Activated naive CD4-positive, alpha-beta T cell (primary cell): ENCODE results near the gene CREBBP.

Experiments used
- DNase-seq, 4 experiments: peaks; one replicate each; lab custom pipeline; 2025; lab: John Stamatoyannopoulos, UW

The CREBBP gene

DNA sequence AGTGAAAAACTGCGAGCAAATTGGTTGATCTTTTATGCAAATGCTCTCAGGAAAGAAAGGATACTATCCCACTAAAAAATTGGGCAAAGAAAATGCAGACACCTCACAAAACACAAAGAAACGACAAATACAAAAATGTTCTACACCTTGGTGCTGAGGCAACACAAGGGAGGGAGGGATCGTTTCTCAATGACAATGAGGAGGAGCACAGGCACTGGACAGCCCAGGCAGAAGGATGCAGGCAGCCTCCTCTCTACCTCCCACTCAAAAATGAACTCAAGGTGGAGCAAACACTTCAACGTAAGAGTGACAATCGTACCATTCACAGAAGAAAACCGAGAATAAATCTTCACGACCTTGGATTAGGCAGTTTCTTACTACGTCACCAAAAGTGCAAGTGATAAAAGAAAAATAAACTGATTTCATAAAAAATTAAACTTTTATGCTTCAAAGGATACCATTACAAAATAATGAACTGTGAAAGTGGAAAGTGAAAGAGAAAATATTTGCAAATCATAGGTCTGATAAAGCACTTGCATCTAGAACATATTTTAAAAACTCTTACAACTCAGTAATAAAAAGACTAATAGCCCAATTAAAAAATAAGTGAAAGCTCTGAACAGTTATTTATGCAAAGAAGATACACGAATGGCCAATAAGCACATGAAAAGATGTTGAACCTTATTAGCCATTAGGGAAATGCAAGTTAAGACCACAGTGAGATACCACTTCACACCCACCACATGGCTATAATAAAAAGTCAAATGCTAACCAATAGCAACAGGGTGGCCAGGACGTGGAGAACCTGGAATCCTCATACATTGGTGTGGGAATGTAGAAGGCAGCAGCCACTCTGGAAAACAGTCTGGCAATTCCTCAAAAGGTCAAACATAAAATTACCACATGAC is 82.4 kb downstream of the CREBBP start:
- no peak for DNase-seq

GRCh38 chr16:3797473-3797872 is 83.0 kb downstream of the CREBBP start:
- no peak for DNase-seq

DNA sequence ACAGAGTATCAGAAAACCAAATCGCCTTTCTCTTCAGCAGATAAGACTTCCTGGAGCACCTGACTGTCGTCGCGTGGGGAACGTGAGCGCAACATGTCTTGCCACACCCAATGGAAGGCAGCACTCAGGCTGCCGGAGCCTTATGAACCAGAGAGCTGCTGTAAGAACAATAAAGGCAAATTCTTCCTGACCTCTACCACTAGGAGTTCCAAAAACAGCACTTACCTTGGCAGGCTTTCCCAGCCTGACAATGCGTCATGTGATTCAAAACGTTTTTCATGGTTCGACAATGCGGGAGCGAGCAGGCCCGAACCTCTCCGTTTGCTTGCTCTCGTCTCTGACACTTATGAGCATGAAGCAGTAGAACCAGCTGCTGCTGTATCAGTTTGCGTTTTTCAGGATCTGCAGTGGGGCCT is 87.3 kb downstream of the CREBBP start:
- no peak for DNase-seq

DNA sequence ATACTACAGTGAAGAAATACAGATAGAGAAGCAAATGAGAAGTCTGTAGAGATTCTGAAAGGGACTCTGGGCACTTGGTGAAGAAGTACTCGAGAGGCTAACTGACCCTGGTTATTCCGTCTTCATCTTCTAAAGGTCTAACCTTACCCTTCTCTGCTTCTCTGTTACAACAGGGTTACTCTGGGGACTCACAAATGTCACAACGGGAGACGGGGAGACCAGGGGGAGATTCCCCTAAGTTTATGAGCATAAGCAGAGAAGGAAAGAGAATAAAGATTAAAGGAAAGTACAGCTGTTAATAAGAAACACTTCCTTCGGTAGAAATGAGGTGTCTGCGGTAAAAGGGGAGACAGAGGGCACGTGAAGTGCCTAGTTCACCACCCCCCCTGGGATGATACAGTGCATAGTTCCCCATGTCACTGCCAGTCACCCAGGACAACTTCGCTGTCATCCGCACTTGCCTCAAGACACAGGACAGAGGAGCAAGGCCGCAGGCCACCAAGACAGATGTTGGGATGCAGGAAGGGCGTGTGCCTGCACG is 88.0 kb downstream of the CREBBP start:
- DNase-seq: no peak

- DNase-seq: no peak
These were observed 88.8 kb downstream of the CREBBP start for GRCh38 chr16:3791701-3792100.

DNA sequence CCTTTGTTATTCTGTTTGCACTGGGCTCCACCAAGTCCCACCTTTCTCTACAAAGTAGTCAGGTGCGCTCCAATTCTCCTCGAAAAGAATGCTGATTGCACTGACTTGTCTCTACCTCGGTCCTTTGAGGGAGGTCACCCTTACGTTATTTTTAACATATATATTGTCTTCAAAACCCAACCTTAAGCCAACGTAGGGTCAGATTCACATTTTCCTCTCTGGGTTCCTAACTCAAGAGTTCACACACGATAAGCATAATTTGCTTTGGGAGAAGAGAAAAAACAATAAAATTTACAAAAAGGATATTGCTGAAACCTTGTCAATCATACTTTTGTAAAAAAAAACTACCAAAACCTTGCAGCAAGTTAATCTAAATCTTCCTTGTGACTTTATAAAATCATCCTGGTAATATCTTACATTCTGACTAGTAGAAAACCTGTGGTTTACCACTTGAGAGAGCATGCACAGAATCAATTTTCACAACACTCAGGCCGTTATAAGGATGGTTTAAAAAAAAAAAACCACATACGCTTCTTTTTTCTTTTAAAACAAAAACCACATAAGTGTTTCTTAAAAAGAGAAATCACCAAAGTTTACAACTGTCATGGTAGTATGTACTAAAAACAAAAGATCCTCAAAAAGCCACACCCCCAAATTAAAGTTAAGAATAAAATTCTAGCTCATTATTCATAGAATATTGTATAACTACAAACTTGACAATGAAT is 91.0 kb downstream of the CREBBP start:
- no peak for DNase-seq

DNA sequence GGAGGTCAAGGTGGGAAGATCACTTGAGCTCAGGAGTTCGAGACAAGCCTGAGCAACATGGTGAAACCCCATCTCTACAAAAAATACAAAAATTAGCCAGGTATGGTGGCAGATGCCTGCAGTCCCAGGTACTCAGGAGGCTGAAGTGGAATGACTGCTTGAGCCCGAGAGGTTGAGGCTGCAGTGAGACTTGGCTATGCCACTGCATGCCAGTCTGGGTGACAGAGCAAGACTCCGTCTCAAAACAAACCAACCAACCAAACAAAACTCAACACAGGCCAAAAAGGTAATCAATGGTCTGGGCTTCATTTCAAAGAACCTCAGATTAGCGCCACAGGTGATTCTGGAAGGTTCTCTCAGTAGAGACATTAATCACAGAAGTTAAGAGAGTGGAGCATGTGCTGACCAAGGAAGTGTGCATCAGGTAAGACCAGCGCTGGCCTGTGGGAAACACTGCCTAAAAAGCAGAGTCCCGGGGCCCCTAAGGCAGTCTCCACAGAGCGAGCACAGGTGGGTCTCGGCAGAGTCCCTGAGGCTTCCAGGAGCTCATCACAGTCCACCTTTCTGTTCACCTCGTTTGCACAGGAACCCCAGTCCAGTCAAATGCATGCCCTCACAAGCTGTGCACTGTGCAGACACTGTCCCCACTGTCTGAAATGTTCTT is 91.7 kb downstream of the CREBBP start:
- DNase-seq: no peak

- DNase-seq: no peak
These were observed 92.4 kb downstream of the CREBBP start for GRCh38 chr16:3787924-3788661.

GRCh38 chr16:3785413-3785812 is 95.1 kb downstream of the CREBBP start:
- DNase-seq: no peak

- DNase-seq: no peak
These were observed 97.0 kb downstream of the CREBBP start for GRCh38 chr16:3783516-3783915.

DNA sequence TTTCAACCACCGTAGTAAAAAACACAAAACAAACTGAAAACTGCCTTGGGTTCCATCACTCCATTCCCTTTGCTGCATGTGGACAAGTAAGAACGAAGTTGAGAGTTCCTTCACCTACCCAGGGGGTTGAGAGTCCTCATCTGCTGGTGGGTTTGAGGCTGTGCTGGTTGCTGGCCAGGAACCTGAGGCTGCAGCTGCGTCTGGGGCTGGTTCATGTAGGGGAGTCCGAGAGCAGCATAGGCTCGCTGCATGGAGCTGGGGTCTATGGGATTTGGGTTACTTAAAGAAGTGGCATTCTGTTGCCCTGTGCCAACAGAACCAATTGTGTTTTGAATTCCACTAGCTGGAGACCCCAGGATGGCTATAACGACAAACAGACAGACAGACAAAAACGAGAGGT is 97.9 kb downstream of the CREBBP start:
- no peak for DNase-seq

- DNase-seq: no peak
These were observed 99.1 kb downstream of the CREBBP start for GRCh38 chr16:3781421-3781820.

GRCh38 chr16:3780570-3780969 is 99.9 kb downstream of the CREBBP start:
- DNase-seq: no peak

DNA sequence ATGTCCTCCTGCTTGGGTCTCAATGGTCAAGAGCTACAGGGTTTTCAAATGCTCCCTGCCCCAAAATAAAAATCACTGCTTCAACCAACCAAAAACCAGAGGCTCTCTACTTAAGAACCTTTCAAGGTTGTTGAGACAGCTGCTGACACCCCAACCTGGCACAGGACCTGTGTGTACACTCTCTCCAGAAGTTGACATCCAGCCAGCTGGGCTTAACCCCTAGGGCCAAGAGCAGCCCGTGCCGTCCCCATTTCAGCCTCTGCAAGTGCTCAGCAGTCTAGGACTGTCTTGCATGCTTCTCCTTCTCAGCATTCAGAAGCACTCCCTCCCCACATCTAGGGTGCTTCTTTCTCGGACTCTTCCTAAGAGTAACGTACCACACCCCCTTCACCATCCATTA is 104.2 kb downstream of the CREBBP start:
- no peak for DNase-seq

DNA sequence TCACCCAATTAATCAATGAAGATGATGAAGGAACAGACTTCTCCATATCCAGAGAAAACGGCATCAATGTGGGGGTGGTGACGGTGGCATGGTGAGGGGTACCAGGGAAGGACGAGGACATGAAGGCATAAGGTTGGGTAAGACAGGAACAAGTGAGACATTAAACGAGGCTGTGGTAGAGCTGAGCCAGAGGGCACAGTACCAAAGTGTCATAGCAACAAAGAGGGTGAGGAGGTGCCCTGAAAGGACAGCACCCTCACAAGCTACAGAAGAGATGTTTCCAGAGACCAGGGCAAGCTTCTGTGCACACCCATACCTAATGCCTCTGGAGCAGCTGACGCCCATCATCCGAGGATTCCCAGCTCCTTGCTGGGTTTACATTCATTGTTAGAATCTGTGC is 105.7 kb downstream of the CREBBP start:
- no peak for DNase-seq

- no peak for DNase-seq
These were observed 106.3 kb downstream of the CREBBP start for GRCh38 chr16:3774156-3774767.

GRCh38 chr16:3773663-3774062 is 106.8 kb downstream of the CREBBP start:
- no peak for DNase-seq

DNA sequence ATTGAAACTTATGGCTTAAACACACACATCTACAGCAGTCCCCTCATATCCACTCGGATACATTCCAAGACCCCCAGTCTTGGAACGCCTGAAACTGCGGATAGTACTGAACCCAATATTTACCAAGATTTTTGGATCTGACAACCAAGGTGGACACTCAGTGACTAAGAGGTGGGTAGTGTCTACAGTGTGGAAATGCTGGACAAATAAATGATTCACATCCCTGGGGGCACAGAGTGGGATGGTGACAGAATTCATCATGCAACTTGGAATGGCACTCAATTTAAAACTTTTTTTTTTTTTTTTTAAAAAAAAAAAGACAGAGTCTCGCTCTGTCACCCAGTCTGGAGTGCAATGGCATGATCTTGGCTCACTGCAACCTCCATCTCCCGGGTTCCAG is 109.0 kb downstream of the CREBBP start:
- no peak for DNase-seq

DNA sequence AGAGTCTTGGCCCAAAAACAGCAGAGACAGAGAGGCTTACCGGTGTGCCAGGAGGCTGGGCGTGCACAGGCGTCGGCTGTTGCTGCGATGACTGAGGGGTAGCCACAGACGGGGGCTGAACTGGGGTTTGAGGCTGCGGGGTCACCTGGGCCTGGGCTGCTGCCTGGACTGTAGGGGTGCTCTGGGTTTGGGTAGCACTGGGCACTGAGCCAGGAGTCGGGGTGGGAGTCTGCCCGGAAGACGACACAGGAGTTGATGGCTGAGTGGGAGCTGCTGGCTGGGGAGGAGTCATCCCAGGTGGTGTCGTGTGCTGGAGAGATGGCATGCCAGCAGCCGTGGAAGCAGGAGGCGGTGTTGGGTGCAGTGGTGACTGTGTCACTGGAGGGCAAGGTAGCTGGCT is 110.0 kb downstream of the CREBBP start:
- no peak for DNase-seq

DNA sequence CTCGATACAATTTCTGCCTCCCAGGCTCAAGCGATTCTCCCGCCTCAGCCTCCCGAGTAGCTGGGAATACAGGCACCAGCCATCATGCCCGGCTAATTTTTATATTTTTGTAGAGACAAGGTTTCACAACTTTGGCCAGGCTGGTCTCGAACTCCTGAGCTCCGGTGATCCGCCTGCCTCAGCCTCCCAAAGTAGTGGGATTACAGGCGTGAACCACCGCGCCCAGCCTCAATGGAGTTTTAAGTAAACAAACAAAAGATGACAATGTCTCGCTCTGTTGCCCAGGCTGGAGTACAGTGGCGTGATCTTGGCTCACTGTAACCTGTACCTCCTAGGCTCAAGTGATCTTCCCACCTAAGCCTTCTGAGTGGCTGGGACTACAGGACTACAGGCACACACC is 110.6 kb downstream of the CREBBP start:
- DNase-seq: no peak

DNA sequence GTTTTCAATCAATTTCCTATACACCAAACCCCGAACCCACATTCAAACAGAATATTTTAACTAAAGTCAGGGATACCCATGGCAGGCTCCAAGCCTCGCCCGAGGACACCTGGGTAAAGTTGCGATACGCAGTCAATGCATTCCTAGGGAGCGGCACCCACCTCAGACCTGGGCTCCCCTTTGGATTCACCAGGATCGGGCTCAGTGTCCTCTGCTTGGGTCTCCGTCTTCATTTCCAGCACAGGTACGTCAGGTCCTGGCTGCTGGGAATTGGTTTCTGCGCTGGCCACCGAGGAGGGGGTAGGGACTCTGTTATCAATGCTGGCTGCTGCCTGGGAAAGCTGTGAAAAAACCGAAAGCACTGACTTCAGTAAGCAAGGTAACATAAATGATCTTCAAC is 111.5 kb downstream of the CREBBP start:
- no peak for DNase-seq
